ENCODE measurements around the gene CATSPERB.
A peak's percentile ranks its signal among the peaks of the same experiment; 100 is the strongest.
"Not testable (repeated sequence)": the region's sequence is repeated elsewhere in the genome, so short reads cannot be mapped to it uniquely, and the experiment has no call there.

The CATSPERB gene, protein sequence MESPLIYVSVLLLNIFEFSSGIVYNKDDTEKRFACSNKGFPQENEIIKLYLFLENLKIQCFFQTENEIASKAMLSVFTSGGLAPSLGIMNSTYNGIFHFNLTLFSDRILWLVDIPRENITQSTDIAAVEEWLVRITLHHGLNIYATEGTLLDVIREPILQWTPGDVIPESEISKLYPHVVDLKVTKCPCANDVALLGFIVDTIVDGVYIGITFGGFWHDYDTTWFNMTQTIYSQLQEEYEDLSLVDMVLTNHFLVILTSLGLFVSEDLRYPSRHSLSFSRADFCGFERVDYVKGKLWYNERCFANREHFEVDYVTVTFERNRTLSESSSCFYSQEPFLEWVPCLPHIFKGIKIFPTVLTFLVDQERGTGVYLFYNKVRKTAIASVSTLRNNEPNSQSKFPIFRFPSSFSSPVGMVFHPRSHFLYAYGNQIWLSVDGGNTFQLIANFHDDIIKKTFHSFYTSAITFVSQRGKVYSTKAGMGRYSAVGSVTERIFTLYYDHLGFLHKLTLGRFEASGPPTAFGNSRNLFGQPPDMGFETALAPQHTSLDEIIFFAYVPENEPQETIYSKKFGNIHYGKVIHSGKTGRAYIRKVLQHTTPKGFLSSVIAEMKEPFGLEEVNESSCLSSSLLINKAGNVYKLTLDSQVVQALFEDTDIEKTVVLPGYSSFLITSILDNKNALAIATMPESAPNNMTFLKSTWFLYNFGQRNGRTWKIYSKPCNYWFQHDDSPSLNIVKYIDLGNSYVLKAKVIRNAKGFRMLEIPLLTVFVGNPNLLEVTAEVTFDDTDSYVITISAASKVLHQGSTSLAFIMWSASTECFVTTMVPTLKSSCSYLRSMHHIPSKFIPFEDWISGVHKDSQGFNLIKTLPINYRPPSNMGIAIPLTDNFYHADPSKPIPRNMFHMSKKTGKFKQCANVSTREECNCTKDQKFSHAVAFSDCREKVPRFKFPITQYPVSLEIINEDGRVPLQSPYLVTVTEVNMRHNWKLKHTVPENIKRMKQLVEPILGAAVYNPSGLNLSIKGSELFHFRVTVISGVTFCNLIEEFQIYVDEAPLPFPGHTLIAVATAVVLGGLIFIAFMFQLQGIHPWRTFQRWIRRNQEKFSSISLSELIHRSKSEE
- total RNA-seq: 0 to 6.0 (median 3.0) reads per million in 17 experiments

DNA sequence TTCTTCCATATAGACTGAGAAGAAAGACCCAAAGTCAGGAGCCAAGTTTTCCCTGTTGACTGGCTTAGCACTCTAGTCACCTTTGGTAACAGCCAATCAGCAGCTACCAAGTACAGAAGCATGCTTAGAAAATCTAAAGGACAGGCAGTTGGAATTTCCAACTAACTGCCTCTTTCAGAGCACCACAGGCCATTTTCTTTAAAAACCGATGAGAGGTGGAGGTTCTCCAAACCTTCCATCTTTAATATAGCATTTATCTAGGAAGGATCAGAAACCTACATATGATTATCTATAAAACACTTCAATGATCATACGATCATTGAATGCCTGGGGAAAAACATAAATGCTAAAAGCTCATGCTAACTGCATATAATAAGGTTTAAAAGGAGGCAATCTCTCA, at the start of gene CATSPERB:
Gene CATSPERB (minus strand): TSS at position 101 of the 400 bp plus-strand sequence. CDS start 2,607 bp downstream, outside the sequence.
- no peak for DNase-seq

DNA sequence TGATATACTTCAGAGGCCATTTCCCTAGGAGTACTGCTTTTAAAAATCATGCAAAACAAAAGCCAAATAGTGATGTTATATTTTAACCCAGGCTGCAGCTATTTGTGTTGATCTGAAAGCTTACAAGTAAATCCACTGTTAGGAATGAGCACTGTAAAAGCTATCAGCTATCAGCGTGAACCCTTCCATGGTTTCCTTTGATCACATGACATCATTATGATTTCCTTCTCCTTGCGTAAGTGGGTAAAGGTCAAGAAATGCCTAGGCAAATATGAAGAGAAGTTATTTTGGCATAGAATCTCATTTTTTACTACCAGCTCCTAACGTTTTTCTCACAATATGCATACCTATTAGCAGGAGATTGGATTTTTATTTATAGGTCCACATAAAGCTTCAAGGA, 48.6 kb upstream of the CATSPERB start:
- DNase-seq: peak; percentile 10 to 58 (median 32)

DNA sequence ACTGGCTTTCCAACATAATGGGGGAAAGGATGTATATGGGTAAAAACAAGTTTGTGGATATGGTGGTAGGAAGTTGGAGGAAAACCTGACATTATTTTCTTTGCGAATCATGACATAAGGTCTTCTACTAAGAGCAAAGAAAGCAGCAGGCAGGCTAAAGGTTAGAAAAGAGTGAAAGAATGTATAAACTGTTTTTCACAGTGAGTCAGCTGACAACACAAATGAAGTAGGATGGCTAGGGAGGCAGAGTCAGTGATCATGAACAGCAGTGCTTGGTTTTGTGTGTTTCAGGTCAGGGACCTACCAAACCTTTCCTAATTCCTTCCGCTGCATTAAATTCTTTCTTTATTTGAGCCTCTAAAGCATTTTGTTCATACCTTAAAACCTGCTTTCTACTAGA, 46.3 kb upstream of the CATSPERB start:
- DNase-seq: no peak

DNA sequence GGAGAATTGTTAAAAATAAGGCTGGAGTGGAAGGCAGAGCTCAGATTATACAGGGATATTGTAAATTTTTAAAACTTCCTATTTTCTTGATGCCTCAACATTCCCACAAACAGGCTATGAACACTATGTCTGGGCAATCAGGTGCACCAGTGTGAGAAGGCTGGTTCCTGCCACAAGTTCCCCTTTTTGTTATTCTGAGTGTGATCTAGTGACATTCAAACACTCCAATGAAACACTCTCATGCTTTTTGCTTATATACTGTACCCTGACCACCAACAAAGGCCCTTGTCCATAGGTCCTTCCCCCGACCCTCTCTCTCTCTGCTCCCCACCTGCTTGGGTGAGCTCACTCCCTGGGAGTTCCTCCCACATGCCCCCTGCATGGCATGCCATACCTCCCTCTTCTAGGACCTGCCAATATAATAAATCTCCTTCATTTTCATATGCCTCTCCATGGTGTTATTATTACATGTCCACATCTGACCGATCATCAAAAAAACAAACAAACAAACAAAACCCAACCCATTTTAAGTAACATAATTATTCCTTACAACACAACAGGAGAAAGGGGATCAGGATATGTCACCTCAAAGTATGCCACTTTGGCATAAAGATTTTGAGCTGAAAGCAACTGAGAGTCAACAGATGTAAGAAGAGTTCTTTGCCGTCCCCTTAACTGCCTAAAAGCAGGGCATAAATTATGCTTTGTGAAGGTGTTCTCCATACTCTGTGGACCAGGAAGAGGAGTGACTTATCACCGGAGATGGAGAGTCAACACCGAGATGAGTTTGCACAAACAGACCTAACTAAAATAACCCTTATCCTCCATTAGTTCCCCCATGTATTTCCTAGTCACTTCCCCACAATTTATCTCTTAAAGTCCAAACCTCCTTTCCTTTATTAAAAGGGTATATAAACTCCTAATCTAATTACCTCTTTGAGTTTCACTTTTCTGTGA, 42.5 kb upstream of the CATSPERB start:
- DNase-seq: peak; percentile 6 to 38 (median 30)

DNA sequence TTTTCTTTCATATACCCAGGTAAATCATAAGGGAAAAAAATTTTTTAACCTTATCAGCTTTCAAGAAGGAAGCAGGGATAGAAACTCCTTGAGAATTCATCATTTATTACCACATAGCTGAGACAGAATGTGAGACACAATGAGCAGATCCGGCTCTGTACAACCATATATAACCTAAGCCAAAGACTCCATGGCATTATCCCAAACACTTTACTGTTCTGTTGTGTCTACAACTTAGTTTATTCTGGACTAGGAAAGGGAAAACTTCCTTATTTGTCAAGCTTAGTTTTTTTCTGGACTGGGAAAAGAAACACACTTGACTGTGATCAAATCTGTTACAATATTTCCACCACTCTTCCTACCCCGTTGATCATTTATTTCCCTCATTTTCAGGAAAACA, 38.3 kb upstream of the CATSPERB start:
- no peak for DNase-seq

DNA sequence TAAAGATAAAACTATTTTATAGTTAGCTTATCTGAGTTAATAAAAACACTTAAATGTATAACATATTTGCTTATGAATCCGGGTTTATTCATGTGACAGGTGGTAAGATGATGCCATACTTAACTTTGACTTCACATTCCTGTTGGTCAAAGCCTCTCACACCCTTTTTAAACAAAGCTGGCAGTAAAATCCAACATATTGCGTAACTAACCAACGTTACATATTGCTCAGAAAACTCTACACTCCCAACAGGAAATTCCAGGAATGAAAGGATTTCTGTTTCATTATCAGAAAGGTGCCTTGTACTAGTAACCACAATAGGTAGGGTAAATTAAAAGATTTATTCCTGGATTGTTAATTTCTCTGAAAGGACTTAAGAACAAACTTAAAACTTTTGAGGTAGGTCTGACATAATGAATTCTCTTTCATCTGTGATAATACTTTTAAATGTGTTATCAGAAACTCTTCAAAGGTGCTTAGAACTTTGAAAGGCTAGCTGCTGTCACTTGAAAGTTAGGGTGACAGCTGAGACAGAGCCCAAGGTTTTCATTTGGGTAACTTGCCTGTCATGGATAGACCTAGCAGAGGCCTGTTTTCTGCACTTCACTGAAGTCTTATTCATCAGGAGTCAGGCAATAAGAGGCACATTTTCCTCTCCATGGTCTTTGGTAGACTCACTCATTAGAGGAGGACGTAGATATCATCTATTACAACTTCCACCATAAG, 23.8 kb upstream of the CATSPERB start:
- DNase-seq: no peak

DNA sequence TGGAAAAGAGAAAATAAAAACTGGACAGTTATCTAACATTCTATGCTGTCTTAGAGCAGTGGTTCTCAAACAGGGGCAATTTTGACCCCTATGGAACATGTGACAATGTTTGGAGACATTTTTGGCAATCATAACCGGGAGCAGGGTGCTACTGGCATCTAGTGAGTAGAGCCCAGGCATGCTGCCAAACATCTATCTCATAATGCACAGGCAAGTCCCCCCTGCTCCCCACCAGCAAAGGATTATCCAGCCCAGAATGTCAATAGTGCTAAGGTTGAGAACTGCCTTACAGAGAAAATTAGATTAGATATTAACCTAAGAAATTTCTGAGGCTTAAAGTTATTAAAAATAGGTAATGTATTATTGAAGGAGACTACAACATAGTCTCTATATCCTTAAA, 22.9 kb upstream of the CATSPERB start:
- DNase-seq: no peak

DNA sequence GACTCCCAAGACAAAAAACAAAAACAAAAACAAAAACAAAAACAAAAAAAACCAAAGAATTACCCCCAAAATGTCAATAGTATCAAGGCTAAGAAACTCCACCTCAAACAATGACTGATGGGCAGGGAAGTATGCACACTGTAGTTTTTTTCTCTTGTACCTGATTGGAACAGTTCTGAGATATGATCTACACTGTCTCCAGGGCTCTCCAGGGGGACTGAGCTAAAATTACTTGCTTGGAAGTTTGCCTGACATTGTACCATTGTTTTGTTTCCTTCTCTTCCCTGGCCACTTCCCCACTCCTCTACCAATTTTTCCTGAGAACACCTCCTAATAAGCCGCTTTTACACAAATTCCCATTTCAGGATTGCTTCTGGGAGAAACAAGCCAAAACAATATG, 22.3 kb upstream of the CATSPERB start:
- DNase-seq: no peak

DNA sequence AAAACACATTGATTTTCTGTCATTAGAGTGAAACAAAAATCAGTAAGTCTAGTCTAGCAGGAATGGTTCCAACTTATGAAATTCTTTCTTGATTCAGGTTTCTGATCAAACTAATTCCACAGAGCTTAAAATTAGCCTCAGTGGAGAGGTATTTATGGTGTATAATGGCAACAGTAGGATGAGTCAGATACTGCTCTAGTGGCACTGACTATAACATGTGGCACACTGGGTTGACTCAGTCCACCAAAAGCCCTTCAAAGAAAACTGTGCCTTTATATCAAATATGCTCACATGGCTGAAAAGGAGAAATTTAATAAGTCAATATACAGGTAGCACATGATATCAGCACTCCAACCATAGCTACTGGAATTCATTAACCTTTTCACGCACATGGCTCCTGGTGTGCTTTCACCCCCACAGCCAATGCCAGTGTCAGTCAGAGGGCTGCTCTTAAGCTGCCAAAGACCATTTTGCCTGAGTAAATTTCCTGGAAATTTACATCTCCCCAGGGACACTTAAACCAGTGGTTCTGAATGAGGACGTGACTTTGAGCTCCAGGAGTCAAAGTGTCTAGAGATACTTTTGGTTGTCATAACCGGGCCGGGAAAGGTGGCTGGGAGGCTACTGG, 21.7 kb upstream of the CATSPERB start:
- no peak for DNase-seq

DNA sequence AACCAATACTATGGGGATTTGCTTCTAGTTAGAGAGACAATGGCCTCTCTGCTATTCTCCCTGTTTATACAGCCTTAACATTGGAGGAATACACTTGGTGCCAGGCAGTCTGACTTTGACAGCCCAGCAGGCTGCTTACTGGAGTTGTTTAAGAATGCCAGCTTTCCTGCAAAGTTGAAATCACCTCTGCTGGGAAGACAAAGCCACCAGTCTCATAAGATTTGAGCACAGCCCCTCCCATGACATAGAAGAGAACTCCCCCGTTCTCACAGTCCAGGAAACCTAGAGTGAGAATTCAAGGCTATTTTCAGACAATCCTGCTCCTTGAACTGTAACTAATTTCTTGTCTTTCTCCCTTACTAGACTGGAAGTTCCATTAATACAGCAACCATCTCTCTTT, 21.1 kb upstream of the CATSPERB start:
- no peak for DNase-seq

DNA sequence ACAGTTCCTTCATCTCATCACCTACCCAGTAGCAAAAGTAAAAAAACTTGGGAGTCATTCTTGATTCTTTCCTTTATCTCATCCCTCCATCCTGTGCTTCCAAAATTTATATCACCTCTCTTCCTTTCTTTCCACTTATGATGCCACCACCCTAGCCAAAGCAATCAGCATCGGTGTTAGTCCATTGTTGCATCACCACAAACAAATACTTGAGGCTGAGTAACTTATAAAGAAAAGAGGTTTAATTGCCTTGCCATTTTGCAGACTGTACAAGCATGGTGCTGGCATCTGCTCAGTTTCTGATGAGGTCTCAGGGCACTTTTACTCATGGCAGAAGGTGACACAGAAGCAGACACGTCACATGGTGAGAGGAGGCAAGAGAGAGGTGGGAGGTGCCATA, 19.8 kb upstream of the CATSPERB start:
- no peak for DNase-seq

DNA sequence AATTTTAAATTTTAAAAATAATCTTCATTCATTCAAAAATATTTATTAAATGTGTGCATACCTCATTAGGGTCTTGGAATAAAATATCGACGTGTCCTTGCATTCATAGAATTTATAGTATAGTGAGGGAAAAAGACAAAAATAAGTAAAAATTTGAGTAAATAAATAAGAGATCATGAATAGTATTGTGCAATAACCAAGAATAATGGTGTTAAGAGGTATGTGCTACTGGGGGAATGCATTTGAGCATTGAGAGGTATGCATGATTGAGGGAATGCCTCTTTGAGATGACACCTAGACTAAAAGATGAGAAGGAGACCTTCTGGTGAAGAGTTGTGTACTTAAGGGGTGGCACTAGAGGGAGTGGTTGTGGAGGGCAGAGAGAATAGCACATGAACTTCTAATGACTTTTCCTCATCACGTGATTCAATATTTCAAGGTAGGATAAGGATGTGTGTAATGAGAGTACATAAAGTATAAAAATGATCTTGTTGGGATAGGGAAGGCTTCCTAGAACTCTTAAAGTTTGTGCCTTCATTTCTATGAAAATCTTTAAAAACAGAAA, 18.8 kb upstream of the CATSPERB start:
- no peak for DNase-seq

DNA sequence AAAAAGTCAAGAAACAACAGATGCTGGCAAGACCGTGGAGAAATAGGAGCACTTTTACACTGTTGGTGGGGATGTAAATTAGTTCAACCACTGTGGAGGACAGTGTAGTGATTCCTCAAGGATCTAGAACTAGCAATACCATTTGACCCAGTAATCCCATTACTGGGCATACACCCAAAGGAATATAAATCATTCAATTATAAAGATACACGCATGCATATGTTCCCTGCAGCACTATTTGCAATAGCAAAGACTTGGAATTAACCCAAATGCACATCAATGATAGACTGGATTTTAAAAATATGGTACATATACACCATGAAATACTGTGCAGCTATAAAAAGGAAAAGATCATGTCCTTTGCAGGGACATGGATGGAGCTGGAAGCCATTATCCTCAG, 18.0 kb upstream of the CATSPERB start:
- DNase-seq: no peak

DNA sequence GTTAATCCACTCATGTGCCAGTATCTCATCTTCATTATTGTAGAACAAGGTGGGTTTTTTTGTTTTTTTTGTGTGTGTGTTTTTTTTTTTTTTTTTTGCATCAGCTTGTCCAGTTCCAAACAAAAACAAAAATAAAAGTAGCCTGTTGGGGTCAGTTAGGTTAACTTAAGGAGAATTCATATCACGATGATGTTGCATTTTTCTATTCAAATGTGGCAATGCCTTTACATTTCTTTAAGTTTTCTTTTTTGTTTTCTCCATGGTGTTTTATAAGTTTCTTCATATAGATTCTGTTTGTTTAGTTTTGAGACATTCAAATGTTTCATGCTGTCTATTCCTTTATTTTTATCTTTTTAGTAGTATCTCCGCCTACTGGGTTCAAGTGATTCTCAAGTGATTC, 16.2 kb upstream of the CATSPERB start:
- DNase-seq: no peak

DNA sequence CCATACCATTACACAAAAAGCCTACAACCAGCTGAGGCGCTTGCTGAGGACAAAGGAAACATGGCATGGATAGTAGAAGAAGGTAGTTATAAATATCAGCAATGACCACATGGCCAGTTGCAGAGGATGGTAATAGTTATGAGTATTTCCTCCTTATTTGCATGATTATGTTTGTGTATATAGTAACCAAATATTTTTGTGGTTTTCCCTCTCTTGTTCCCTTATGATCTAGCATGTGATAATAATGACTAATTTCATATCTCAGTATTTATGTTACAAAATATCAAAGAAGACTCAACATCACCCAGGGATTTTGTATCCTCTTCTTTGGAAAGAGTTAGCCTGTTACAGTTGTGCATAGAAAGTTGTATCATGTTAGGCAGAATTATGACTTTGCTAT, 13.5 kb upstream of the CATSPERB start:
- DNase-seq: peak in 2 of 4 experiments; percentile 48 to 68

DNA sequence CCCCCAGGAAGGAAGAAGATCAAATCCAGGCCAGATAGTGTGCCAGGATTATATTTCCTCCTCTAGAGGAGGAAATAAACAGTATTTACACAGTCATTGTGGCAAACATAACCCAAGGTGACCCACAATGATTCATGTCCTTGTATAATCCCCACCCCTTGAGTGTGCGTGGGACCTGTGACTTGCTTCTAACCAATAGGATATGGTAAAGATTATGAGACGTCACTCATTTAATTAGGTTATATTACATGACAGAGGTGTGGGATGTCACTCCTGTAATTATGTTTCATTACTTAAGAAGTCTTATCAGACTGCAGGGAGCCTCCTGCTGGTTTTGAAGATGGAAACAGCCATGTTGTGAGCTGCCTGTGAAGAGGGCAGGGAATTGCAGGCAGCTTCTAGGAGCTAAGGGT, 12.2 kb upstream of the CATSPERB start:
- DNase-seq: peak; percentile 28 to 53 (median 38)

DNA sequence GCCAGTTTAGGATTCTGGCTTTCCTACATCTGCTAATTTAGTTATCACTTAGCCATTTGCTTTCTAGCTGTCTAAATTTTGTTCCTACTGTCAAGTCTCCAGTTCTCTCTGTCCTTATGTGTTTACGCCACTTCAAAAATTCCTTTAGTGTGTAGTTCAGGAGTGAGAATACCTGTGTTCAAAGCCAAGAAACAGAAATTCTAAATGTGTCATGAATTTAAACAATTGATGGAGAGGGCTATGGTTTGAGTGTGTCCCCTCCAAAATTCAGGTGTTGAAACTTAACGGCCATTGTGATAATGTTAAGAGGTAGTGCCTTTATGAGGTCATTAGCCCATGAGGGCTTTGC, 11.4 kb upstream of the CATSPERB start:
- no peak for DNase-seq

DNA sequence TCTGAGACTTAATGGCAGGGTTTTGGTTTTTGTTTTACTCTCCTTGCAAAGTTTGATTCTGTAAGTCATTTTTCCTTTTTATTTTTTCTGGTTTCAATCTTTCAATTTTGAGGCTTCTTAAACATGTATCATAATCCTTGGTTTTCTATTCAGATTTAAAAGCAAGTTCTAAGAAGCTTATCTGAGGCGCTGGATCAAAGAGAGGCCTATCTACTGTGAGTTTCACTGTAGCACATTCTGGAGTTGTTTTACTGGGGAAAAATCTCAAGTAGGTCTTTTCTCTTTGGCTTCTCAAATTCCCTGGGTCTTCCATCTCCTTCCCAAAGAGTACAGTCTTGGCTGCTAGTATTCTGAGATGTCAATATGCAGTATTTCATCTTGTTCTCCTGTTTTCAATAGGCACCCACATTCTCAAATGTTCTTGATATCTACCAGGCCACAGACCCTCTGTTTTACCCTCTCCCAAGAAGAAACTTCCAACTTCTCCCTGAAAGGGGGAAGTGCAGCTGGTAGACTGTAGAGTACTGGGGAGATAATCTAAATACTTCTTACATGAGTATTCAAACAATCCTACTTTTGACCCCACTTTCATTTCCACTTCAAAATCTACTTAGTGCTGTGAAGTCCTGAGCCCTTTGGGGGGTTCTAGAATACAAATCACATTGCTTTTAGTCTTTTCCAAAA, 10.9 kb upstream of the CATSPERB start:
- peak in 2 of 4 experiments; percentile 6 to 21 for DNase-seq

DNA sequence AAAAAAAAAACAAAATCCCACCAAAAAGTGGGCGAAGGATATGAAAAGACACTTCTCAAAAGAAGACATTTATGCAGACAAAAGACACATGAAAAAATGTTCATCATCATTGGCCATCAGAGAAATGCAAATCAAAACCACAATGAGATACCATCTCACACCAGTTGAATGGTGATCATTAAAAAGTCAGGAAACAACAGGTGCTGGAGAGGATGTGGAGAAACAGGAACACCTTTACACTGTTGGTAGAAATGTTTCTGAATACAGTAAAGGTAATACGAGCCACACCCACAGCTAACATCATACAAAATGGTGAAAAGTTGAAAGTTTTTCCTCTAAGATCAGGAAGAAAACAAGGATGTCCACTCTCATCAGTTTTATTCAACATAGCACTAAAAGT, 8.0 kb upstream of the CATSPERB start:
- not testable (repeated sequence) for DNase-seq

DNA sequence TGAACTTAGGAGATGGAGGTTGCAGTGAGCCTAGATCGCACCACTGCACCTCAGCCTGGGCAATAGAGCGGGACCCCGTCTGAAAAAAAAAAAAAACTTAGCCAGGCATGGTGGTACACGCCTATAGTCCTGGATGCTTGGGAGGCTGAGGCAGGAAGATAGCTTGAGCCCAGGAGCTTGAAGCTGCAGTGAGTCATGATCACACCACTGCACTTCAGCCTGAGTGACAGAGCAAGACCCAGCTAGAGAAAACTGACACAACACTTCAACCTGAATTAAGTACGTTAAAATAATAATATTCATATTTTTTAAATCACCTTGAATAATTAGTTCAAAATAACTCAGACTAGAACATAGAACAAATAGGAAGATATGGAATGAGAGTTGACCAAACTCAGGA, 5.7 kb upstream of the CATSPERB start:
- DNase-seq: peak in 2 of 4 experiments; percentile 11 to 14

Data from suppressor macrophage (primary cell).